GM21723 (cell line): Measurements from ENCODE around the gene GAPT.

Source experiments
- ATAC-seq: cut with Tn5 transposase; IDR thresholded peaks from one replicate; pipeline ENCODE4 v1.9.1; 2021; ENCODE audit warnings: mild to moderate bottlenecking, moderate library complexity; ENCODE audit not compliant: unreplicated experiment

Gene GAPT

GRCh38 chr5:58460732-58461286, 30.4 kb upstream of the GAPT start:
- peak; percentile 83 for ATAC-seq

GRCh38 chr5:58462154-58462553, 29.1 kb upstream of the GAPT start:
- no peak for ATAC-seq

- ATAC-seq: no peak
These were observed 28.5 kb upstream of the GAPT start for GRCh38 chr5:58462623-58463230.

- peak; percentile 99 for ATAC-seq
These were observed 24.3 kb upstream of the GAPT start for GRCh38 chr5:58466939-58467338.

- ATAC-seq: no peak
These were observed 21.3 kb upstream of the GAPT start for GRCh38 chr5:58469896-58470295.

GRCh38 chr5:58475404-58475803, 15.8 kb upstream of the GAPT start:
- no peak for ATAC-seq

GRCh38 chr5:58477760-58478376, 13.4 kb upstream of the GAPT start:
- no peak for ATAC-seq

- ATAC-seq: no peak
These were observed 10.1 kb upstream of the GAPT start for GRCh38 chr5:58481066-58481676.

- no peak for ATAC-seq
These were observed 9.4 kb upstream of the GAPT start for GRCh38 chr5:58481828-58482227.

GRCh38 chr5:58482536-58482935, 8.7 kb upstream of the GAPT start:
- no peak for ATAC-seq

GRCh38 chr5:58484505-58484904, 6.7 kb upstream of the GAPT start:
- ATAC-seq: no peak

GRCh38 chr5:58486290-58486689, 4.9 kb upstream of the GAPT start:
- ATAC-seq: no peak

GRCh38 chr5:58490402-58491050, 709 bp upstream of the GAPT start:
- ATAC-seq: no peak

- ATAC-seq: no peak
These were observed 1.9 kb downstream of the GAPT start for GRCh38 chr5:58493141-58493540.

- no peak for ATAC-seq
These were observed 5.3 kb downstream of the GAPT start for GRCh38 chr5:58496488-58496887.

- ATAC-seq: no peak
These were observed 6.2 kb downstream of the GAPT start for GRCh38 chr5:58497386-58497785.

- ATAC-seq: no peak
These were observed 6.7 kb downstream of the GAPT start for GRCh38 chr5:58497921-58498320.

GRCh38 chr5:58498340-58498942, 7.2 kb downstream of the GAPT start:
- no peak for ATAC-seq

- ATAC-seq: no peak
These were observed 8.0 kb downstream of the GAPT start for GRCh38 chr5:58499231-58499630.

- no peak for ATAC-seq
These were observed 8.7 kb downstream of the GAPT start for GRCh38 chr5:58499941-58500340.

GRCh38 chr5:58501778-58502417, 10.7 kb downstream of the GAPT start:
- no peak for ATAC-seq
